HG03575 (cell line): ENCODE measurements around the gene NFASC.

Experiments used
- ATAC-seq: cut with Tn5 transposase; IDR thresholded peaks from one replicate; pipeline ENCODE4 v1.9.1; 2021; ENCODE audit not compliant: unreplicated experiment, insufficient number of reproducible peaks, low FRiP score; ENCODE audit errors: extremely low read depth

Gene NFASC

GRCh38 chr1:205062895-205063294 is 192.2 kb downstream of the NFASC start:
- no peak for ATAC-seq

GRCh38 chr1:205064301-205064700 is 193.6 kb downstream of the NFASC start:
- ATAC-seq = no peak

GRCh38 chr1:205064741-205065316 is 194.2 kb downstream of the NFASC start:
- no peak for ATAC-seq

DNA sequence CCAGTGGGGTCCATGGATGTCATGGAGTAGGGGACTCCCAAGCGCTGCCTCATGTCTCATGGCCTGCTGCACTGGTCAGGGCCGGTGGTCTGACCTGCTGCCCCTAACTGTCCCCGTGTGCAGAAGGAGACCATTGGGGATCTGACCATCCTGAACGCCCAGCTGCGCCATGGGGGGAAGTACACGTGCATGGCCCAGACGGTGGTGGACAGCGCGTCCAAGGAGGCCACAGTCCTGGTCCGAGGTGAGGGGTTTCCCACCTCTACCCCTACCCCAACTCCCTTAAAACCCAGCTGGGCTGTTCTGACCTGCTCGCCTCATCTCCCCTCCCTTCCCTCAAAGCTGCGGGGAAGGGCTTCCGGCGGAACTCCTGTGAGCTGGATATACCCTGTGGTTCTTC is 195.0 kb downstream of the NFASC start:
- no peak for ATAC-seq

DNA sequence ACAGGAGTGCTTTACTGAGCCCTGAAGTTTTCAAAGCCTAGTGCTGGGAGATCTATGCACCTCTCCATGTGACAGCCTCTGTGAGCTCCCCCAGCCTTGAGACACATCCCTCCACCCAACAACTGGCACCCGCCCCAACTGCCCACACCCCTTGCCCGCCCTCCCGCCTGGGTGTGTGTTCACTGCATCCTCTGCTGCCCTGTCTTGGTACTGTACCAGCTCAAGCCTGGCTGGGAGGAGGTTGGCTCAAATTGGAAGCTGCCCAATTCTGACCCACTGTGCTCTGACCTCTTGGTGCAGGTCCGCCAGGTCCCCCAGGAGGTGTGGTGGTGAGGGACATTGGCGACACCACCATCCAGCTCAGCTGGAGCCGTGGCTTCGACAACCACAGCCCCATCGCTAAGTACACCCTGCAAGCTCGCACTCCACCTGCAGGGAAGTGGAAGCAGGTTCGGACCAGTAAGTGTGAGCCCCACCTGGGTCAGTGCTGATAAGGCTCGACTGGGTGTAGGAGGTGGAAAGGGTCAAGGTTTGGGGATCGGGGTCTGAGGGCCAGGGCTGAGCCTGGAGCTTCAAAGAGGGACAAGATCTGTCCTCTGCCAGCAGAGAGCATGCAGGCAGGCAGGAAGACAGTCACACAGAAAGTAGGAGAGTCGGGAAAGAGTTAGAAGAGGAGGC is 195.6 kb downstream of the NFASC start:
- ATAC-seq = no peak

- ATAC-seq = no peak
Observed at GRCh38 chr1:205067031-205067430, 196.4 kb downstream of the NFASC start.

- no peak for ATAC-seq
Observed at GRCh38 chr1:205068001-205068400, 197.3 kb downstream of the NFASC start.

GRCh38 chr1:205068457-205069040 is 197.9 kb downstream of the NFASC start:
- no peak for ATAC-seq

GRCh38 chr1:205069371-205070125 is 198.9 kb downstream of the NFASC start:
- ATAC-seq = no peak

- ATAC-seq = no peak
Observed at GRCh38 chr1:205071028-205071409, 200.4 kb downstream of the NFASC start.

GRCh38 chr1:205071801-205072200 is 201.1 kb downstream of the NFASC start:
- ATAC-seq = no peak

DNA sequence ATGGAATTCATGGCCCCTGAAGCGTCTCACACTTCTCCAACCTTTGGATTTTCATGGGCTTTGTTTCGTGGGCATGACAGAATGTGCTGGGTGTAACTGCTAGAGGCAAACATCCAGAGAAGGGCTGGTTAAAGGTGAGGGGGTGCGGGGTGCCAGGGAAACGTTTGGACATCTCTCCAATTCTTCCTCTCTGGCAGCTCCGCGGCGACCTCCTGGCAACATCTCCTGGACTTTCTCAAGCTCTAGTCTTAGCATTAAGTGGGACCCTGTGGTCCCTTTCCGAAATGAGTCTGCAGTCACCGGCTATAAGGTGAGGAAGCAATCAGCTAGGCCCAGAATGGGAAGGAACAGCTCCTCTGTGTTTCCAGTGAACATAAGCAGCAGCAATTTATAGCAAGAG is 201.6 kb downstream of the NFASC start:
- no peak for ATAC-seq
